ENCODE results near the gene SRC.
"Not testable (repeated sequence)": the region's sequence is repeated elsewhere in the genome, so short reads cannot be mapped to it uniquely, and the experiment has no call there.

SRC gene

DNA sequence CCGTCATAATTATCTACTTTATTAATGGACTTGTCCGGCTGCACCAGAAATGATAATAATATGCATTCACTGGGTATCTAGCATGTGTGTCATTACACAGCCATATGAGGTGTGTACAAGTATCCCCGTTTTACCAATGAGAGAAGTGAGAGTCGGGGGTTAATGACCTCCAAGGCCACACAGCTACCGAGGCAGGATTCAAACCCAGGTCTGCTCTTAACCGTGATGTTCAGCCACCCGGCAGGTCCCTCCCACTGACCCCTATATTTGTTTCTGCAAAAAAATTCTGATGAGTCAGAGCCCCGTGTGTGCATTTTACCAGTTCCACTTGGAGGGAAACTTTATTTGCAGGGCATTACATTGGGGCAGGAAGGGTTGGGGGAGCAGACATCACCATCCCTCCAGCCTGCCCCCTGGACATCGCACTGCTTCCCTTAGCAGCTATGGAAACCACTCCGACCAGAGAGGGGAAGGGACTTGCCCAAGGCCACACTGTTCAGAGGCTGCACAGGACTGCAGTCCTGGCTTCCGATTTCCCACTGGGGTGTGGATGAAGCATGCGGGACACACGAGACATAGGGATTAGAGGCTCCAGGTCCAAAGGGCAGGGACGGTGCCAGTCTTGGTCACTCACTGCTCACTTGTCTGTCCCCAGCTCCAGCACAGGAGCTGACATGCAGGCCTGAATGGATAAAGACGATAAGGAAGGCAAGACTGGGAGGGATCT is 10.1 kb upstream of the SRC start:
- no peak for DNase-seq (ENCODE audit: low read depth in 2 of 2, low spot score in 1 of 2)

DNA sequence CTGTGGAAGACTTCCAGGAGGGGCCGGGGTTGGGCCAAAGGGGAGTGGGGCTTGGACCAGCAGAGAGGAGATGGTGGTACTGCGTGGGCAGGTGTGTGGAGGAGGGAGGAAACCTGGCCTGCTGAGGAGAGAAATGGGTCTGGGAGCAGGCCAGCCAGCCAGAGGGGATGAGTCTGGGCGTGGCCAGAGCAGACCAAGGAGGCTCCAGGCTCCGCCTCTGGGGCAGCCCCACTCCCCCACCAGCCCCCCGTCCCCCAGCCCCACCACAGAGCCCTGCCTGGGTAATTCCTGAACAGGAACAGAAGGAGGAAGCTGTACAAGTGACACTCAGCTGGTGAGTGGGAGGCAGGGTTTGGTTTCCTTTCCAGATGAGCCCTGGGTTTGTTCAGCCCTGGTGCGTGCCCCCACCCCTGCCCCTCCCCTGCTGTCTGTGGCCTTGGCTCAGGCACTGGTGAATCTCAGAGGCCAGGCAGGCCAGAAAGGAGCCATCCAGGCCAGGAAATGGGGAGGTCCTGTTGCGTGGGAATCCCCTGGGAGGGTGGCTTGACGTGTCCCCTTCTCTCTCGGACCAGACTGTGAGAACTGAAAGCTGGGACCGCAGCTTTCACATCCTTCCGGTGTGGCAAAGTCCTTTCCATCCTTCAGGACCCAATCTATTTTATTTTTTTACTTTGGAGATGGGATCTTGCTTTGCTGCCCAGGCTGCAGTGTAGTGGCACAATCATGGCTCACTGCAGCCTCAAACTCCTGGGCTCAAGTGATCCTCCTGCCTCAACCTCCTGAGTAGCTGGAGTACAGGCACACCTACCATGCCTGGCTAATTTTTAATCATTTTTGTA is 9.4 kb upstream of the SRC start:
- peak in 1 of 2 donors; percentile 36 for DNase-seq (ENCODE audit: low read depth in 2 of 2, low spot score in 1 of 2)

DNA sequence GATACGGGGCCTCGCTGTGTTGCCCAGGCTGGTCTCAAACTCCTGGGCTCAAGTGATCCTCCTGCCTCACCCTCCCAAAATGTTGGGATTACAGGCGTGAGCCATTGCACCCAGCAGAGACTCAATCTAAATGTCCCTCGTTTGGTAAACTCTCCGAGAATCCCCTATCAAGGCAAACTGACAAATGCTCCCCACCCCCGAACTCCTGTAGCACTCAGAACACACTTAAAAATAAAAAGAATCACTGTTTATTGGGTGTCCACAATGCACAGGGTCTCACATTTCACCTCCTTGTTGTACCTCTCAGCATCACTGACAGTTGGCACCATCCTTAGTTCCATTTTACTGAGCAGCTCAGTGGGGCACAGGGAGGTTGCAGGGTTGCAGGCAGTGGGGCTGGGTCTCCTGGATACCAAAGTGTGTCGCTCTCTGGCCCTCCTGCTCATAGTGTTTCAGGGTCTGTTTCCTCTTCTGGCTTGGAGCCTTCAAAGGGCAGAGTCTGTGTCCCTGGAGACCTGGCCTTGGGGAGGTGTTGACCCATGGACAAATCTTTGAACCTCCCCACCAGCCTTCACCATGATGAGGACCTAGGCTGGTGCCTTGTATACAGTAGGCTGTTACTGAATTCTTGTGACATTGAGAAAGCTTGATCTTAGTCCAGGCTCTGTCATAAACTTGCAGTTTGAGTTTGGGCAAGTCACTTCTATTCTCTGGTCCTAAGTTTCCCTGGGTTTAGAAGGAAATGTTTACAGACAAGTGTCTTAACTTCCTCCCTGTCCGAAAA is 8.5 kb upstream of the SRC start:
- DNase-seq (ENCODE audit: low read depth in 2 of 2, low spot score in 1 of 2) = no peak

DNA sequence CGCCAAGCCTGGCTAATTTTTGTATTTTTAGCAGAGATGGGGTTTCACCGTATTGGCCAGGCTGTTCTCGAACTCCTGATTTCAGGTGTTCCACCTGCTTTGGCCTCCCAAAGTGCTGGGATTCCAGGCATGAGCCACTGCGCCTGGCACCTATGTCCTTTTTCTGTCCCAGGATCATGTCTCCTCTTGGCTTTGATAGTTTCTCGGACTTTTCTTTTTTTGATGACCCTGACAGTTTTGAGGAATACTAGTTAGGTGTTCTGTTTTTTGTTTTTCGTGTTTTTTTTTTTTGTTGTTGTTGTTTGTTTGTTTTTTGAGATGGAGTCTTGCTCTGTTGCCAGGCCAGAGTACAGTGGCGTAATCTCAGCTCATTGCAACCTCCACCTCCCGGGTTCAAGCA is 7.6 kb upstream of the SRC start:
- DNase-seq (ENCODE audit: low read depth in 2 of 2, low spot score in 1 of 2) = not testable (repeated sequence)

DNA sequence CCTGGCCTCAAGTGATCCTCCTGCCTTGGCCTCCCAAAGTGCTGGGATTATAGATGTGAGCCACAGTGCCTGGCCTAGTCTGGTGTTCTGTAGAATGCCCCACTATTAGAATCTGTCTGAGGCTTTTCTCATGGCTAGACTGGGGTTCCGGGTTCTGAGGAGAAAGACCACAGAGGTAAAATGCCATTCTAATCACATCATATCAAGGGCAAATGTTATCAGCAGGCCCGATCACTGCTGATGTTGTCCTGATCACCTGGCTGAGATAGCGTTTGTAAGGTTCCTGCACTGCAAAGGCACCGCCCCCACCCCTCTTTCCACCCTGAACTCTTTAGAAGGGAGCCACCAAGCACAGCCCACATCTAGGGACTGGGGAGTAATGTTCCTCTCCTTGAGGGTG is 6.7 kb upstream of the SRC start:
- DNase-seq (ENCODE audit: low read depth in 2 of 2, low spot score in 1 of 2) = no peak

DNA sequence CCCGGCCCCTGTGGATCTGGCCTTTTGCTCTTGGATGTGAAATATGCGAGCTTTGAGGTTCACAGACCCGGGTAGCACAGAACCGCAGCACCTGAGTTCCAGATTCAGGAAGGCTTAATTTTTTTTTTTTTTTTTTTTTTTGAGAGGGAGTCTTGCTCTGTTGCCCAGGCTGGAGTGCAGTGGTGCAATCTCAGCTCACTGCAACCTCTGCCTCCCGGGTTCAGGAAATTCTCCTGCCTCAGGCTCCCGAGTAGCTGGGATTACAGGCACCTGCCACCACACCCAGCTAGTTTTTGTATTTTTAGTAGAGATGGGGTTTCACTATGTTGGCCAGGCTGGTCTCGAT is 6.2 kb upstream of the SRC start:
- DNase-seq (ENCODE audit: low read depth in 2 of 2, low spot score in 1 of 2) = not testable (repeated sequence)

DNA sequence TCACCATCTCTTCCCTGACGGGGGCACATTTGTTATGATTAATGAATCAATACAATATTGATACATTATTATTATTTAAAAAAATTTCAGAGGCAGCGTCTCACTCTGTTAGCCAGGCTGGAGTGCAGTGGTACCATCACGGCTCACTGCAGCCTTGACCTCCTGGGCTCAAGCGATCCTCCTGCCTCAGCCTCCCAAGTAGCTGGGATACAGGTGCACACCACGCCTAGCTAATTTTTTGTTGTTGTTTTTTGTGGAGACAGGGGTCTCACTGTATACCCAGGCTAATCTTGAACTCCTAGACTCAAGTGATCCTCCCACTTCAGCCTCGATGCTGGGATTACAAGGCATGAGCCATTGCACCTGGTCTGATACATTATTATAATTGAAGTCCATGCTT is 4.9 kb upstream of the SRC start:
- no peak for DNase-seq (ENCODE audit: low read depth in 2 of 2, low spot score in 1 of 2)

DNA sequence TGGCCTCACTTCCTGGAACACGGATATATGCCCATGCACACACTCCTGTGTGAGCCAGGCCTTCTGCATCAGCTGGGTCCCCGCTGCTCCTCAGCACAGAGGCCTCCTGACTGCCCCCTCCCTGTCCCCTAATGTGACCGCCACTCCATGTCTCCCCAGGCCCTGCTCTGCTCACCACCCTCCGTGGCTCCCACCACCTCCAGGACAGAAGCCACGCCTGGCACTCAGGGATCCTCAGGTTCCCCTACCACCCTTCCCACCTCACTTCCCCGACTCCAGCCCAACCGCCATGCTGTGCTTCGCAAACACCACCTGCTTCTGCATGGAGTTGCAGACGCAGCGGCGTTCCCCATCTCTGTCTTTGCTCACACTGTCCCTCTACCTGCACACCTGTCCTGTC is 4.3 kb upstream of the SRC start:
- no peak for DNase-seq (ENCODE audit: low read depth in 2 of 2, low spot score in 1 of 2)

DNA sequence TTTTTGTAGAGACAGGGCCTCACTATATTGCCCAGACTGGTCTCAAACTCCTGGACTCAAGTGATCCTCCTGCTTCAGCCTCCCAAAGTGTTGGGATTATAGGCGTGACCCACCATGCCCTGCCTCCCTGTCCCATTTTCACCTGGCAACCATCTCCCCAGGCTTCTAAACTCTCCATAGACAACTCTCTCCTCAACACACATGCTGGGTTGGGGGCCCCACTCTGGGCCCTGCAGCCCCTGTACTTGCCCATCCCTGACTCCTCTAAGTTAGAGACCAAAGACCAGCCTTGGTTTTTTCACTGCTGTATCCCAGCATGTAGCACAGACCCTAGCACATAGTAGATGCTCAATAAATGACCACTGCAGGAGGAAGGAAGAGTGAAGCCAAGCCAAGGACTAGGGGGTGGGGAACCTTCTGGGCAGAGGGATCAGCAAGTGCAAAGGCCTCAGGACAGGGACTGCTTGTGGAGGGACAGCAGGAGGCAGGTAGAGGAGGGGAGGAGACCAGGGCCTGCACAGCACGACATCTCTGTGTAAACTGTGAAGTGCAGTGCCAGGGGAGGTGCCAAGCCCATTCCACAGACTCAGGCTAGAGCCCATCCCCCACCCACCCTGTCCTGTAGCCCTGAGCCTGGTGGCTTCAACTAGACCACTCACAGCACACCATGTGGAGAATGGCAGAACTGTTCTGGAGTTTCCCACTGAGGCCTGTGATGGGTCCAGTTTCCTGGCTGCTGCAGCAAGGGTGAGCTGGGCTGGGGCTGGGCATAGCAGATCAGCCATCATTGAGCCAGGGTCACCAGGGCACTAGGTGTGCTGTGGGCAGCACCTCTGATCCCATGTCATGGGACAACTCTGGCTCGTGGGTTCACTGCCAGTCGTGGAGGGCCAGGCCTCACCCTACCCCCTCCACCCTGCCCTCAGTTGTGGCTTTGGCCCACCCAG is 3.4 kb upstream of the SRC start:
- no peak for DNase-seq (ENCODE audit: low read depth in 2 of 2, low spot score in 1 of 2)

DNA sequence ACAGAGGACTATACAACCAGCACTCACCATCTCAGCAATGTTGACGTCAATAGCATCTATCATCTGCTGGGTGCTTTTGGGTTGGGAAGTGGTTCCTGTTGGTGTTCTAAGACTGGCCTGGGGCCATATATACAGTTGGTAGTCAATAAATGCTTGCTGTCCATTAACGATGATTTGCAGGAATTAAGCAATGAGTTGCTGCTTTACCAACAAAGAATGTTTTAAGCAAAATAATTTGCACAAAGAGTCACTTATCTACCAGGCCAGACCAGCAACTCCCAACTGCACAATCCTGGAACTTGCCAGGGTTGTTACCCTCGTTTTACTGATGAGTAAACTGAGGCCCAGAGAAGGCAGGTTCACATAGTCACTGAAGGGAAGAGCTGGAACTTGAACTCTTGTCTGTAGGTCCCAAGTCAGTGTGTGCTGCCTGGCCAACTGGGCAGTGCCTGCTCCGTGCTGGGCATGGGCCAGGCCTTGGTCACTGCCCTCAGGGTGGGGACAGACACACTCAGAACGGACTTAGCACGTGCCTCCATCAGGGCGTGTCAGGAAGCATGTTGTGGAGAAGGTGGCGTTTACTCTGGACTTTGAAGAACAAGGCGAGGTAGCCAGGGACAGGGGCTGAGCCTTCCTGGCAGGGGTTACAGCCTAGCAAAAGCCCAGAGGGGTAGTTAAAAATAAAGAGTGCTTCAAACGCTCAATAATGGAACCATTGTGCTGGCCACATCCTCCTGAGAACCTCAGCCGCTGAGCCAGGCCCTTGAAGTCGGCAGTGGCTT is 2.5 kb upstream of the SRC start:
- DNase-seq (ENCODE audit: low read depth in 2 of 2, low spot score in 1 of 2) = no peak

DNA sequence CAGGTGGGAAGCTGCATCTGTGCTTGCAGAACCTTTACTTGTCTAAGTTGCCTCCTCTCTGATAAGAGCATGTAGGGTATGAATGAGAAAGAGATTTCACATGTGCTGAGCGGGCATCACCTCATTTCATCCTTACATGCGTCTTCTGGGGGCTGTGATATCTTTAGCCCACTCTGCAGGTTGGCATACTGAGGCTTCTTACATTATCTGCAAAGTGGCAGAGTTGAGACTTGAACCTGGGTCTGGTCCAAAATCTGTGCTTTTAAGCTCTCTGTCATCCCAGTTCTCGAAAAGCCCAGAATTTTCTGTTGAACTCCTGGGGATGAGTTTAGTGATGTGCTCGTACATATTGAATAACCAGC is 2.0 kb upstream of the SRC start:
- no peak for DNase-seq (ENCODE audit: low read depth in 2 of 2, low spot score in 1 of 2)

DNA sequence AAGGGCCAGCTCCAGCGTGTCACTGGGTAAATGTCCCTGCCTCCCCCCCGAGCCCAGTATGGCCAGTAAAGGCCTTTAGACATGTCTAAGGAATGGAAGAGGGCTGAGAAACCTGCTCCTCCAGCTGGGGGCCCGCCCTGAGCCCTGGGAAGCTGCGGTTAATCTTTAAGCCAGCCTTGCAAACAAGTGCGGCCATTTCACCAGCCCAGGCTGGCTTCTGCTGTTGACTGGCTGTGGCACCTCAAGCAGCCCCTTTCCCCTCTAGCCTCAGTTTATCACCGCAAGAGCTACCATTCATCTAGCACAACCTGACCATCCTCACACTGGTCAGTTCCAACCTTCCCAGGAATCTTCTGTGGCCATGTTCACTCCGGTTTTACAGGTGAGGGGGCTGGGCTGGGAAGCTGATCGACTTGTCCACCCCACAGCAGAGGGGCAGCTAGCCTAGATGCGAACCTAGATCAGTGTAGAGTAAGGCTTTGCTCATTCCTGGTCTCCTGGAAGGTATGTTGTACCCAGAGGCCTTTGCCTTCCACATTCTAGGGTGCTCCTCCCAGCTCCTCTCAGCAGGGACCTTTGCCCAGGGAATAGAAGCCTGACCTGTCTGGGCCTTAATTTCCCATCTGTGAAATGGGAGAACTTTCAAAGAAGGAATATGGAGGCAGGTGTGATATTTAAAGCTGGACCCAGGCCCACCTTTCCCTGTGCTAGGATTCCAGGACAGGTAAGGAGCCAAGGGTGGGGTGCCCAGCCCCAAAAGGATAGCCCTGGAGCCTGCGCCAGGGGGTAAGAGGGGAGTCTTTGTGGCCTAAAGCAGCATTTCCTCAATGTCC is 1.2 kb upstream of the SRC start:
- no peak for DNase-seq (ENCODE audit: low read depth in 2 of 2, low spot score in 1 of 2)

DNA sequence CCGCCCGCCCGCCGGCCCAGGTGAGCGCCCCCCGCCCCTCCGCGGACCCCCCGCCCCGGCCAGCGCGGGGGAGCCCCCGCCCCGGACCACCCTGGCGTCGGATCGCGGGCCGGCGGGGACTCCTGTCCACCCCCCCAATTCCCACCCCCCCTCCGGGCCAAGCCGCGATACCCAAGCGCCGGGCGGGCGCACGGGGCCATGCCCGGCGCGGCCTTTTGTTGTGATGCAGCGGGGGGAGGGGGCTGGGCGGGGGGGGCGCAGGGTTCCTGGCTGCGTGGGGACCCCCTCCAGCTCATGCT is 245 bp downstream of the SRC start:
- DNase-seq (ENCODE audit: low read depth in 2 of 2, low spot score in 1 of 2) = no peak

DNA sequence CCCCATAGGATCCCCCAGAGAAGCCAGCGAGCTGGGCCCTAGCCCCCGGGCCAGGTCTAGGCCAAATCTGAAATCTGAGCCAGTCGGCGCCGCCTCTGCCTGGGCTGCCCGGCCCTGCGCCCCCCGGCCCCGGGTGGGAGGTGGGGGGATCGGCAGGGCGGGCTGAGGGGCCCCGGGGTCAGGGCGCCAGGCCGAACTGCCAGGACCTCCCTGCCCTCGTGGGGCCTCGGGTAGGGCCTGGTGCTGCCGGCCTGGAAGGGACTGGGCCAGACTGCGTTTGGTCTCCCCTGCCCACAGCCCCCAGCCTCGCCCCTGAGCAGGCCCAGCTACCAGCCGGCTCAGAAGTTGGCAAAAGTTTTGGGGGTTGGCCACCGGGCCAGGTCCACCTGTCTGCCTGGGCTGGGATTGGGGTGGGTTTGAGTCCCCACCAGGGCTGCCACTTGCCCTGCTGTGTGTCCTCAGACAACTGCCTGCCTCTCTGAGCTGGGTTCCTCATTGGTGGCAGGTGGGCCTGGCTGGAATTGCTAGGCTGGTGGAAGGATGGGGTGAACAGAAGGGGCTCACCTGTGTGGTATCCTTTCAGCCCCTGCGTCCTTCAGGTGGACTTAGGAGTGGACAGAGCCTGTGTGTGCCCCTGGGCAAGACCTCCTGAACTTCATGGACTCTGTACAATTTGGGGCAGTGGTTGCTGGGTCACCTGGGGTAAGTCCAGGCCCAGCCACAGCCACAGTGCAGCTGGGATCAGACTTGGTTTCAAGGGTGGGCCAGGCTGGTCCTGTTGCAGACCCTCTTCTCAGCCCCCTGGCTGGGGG is 801 bp downstream of the SRC start:
- DNase-seq (ENCODE audit: low read depth in 2 of 2, low spot score in 1 of 2) = no peak

DNA sequence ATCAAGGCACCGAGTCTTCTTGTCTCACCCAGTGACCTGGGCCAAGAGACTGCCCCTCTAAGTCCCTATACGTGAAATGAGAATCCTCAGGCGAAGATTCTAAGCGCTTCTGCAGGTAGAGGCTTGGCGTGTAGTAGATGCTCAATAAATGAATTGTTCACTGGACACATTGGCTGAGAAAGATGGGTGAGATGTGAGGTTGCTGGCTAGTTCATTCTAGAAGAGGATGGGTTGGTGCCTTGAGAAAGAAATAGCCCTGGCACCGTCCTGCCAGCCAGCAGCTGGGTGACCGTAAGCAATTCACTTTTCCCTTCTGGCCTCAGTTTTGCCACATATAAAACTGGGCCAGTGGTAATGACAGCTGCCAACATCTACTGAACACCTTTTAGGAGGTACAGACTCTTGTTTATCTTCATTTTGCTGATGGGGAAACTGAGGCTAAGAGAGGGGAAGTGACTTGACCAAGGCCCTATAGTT is 1.4 kb downstream of the SRC start:
- DNase-seq (ENCODE audit: low read depth in 2 of 2, low spot score in 1 of 2) = no peak

DNA sequence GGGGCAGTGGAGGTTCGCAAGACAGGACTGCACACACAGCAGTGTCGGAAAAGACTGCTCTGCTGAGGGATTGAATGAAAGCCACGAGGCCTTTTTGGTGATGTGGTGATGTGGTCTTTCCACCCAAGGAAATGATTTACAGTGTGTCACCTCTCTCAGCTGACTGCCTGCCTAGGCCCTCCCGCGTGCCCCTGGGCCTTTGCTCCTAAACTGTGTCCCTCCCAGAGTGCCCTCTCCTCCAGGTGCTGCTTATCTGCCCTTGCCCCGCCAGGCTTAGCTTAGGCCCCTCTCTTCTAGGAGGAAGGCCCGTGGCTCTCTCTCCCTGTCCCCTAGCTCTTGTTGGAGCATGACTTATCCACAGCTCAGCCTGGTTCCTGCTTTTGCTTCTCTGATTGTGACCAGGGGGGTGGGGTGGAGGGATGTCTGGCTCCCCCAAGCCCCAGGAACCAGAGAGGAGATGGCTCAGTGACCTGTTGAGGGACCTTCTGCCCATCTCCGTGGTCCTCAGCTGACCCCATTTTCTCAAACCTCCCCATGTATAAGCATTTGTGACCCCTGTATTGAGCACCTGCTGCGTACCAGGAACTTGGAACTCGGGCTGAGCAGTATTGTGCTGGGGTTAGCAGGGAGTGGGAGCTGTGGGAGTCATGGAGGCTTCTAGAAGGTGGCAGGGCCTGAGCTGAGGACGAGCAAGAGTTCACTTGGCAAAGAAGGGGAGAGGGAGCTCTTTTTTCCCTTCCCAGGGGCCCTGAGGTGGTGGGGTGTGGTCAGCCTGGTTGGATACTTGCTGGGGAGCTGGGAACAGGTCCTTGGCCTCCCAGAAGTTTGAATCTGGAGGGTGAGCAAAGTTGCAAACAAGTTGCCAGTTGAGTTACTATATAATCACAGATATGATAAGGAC is 2.2 kb downstream of the SRC start:
- DNase-seq (ENCODE audit: low read depth in 2 of 2, low spot score in 1 of 2) = no peak

DNA sequence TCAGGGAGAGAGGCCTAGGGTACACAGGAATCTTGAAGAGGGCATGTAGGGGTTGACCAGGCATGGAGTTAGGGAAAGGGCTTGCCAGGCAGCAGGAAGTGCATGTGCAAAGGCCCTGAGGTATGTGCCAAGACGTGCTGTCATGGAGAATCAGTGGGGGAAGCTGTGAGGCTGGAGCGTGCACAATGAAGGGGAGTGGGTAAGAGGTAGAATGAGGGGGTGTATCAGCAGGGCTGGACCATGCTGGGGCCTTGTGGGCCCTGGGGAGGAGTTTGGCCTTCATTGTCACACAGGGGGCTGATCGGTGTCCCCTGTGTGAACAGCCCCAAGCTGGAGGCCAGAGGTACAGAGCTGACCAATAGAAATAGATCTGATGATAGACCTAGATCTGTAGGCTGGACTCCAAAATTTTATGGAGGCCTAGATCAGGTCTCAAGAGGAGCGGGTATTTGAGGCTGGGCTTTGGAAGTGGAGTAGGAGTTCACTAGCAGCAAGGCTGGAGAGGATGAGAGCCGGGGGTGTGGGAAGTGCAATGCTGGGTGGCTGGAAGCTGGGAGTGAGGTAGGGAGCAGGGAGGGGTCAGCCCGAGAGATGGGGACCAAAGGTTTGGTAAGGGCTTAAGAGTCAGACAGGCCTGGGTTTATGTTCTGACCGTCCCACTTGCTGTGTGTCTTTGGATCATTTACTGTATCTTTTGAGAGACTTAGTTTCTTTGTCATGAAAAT is 3.0 kb downstream of the SRC start:
- DNase-seq (ENCODE audit: low read depth in 2 of 2, low spot score in 1 of 2) = no peak

All from stimulated activated CD8-positive, alpha-beta memory T cell treated with anti-CD3 and anti-CD28 coated beads, Interleukin-4, amount 100 ng/mL, for 4 hours (primary cell).